Neural crest cell (in vitro differentiated cells): ENCODE measurements around the gene AFAP1L2. TPM values are rescaled to one million over a fixed set of nuclear protein-coding genes. Genes with fewer than 3 reads are reported as not detected.

Source experiments
- DNase-seq: peaks from one replicate; pipeline ENCODE4 v3.0.0; 2021; ENCODE audit warnings: low read depth, mixed read lengths, low spot score
- H3K27ac Mint-ChIP-seq: one replicate; pipeline ENCODE4 v1.8.0; 2021; ENCODE audit warnings: mild to moderate bottlenecking, mixed read lengths; ENCODE audit not compliant: unreplicated experiment
- H3K27me3 Mint-ChIP-seq: 2 replicates; pipeline ENCODE4 v1.8.0; 2021; ENCODE audit warnings: low read depth, mild to moderate bottlenecking, mixed read lengths
- H3K36me3 Mint-ChIP-seq: 2 replicates; pipeline ENCODE4 v1.8.0; 2021; ENCODE audit warnings: low read depth, mild to moderate bottlenecking, mixed read lengths
- H3K4me1 Mint-ChIP-seq: 2 replicates; pipeline ENCODE4 v1.8.0; 2021; ENCODE audit warnings: mixed read lengths
- H3K4me3 Mint-ChIP-seq: one replicate; pipeline ENCODE4 v1.8.0; 2021; ENCODE audit warnings: mild to moderate bottlenecking, mixed read lengths
- H3K9me3 Mint-ChIP-seq: 2 replicates; pipeline ENCODE4 v1.8.0; 2021; ENCODE audit warnings: mixed read lengths
- CTCF ChIP-seq: fragments of 200-600 bp; sonication (generic); conservative IDR thresholded peaks from 2 replicates; pipeline ENCODE4 v1.5.0; 2021; ENCODE audit warnings: antibody characterized with exemption, mild to moderate bottlenecking
- total RNA-seq: library from RNA; stranded (reverse); gene quantifications from 2 replicates; pipeline ENCODE4 v1.2.1, GENCODE V29; 2021

AFAP1L2 gene
- total RNA-seq, 1 donor from 2014 or later, result 72.1 TPM

DNA sequence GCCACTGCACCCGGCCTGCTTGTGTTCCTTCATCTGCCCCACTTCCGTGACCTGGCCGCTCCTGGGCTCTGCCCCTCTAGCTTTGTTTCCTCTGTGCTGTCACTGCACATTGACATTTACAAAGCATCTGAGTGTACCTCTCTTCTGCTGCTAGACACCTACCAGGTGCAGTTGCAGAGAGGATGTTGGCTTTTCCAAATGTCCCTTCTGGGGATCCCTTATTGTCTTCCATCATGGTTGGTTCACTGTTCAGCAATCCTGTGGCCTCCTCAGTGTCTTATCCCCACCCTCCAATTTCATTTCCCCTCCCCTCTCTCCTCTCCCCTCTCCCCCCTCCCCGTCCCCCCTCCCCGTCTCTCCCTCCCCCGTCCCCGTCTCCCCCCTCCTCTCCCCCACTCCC is 151.4 kb downstream of the AFAP1L2 start:
- H3K9me3 Mint-ChIP-seq, result peaks cover 5% of the 10 kb centered on the region
- DNase-seq, result no peak
- H3K4me1 Mint-ChIP-seq, result peaks cover 4% of the 10 kb centered on the region
- no peak for TF ChIP-seq CTCF
- H3K27me3 Mint-ChIP-seq, result peaks cover 7% of the 10 kb centered on the region
- no peak overlapping the region for H3K4me3 Mint-ChIP-seq
- H3K27ac Mint-ChIP-seq, result no peak overlapping the region
- H3K36me3 Mint-ChIP-seq, result no peaks in the 10 kb centered on the region

GRCh38 chr10:114252092-114252491 is 152.2 kb downstream of the AFAP1L2 start:
- Mint-ChIP-seq H3K36me3 (no peaks in the 10 kb centered on the region), H3K27ac (no peak overlapping the region), H3K4me1 (no peaks in the 10 kb centered on the region), H3K4me3 (no peak overlapping the region), H3K9me3 (peaks cover 5% of the 10 kb centered on the region), H3K27me3 (peaks cover 7% of the 10 kb centered on the region)
- no peak for DNase-seq
- no peak for TF ChIP-seq CTCF

GRCh38 chr10:114250716-114251115 is 153.6 kb downstream of the AFAP1L2 start:
- Mint-ChIP-seq H3K9me3 (peaks cover 5% of the 10 kb centered on the region), H3K27me3 (peaks cover 13% of the 10 kb centered on the region), H3K4me3 (no peak overlapping the region), H3K4me1 (no peaks in the 10 kb centered on the region), H3K36me3 (no peaks in the 10 kb centered on the region), H3K27ac (no peak overlapping the region)
- no peak for DNase-seq
- no peak for TF ChIP-seq CTCF

GRCh38 chr10:114250236-114250635 is 154.1 kb downstream of the AFAP1L2 start:
- H3K9me3 Mint-ChIP-seq, result peaks cover 5% of the 10 kb centered on the region
- H3K27me3 Mint-ChIP-seq, result peaks cover 17% of the 10 kb centered on the region
- no peaks in the 10 kb centered on the region for H3K36me3 Mint-ChIP-seq

DNA sequence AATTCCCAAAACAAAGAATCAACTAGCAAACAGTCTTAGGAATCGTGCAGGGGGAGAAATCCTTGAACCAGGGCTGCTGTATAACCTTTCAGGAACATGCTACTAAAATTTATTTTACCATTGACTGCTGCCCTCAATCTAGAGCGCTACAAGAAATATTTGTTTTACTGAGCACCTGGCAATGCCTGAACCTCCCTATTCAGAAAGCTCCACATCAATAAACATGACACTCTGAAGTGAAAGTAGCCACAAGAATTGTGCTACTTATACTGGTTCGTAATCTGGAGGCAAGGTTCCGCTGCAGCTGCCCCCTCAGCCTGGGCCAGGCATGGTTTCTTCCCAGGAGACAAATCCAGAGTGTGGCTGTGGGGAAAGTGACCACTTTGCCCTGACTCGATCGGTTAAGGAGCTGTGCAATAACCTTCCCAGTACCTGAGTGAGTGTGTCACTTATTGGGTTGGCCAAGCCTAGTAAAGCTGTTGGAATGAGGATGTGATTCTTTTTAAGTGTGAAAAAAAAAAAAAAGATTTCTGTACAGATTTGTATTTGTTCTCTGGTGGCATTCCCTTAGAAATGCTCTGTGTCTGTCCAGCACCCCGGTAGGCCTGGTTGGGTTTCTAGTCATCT is 157.5 kb downstream of the AFAP1L2 start:
- H3K4me3 Mint-ChIP-seq, result no peak overlapping the region
- peaks cover 3% of the 10 kb centered on the region for H3K4me1 Mint-ChIP-seq
- no peaks in the 10 kb centered on the region for H3K36me3 Mint-ChIP-seq
- no peak for DNase-seq
- no peaks in the 10 kb centered on the region for H3K9me3 Mint-ChIP-seq
- H3K27ac Mint-ChIP-seq, result no peak overlapping the region
- peaks cover 47% of the 10 kb centered on the region for H3K27me3 Mint-ChIP-seq
- TF ChIP-seq CTCF, result no peak

More at GRCh38 chr10:114250236-114250635, 154.1 kb downstream of the AFAP1L2 start:
- Mint-ChIP-seq H3K4me3 (no peak overlapping the region), H3K4me1 (no peaks in the 10 kb centered on the region), H3K27ac (no peak overlapping the region)
- TF ChIP-seq CTCF, result no peak
- DNase-seq, result no peak
